Stomach (tissue), 4 donors: ENCODE data around the gene SERPINB7.

Experiments
- EP300 ChIP-seq: sonication (generic); formaldehyde crosslinking; IDR thresholded peaks from one replicate; pipeline ENCODE4 v1.6.1; 2017; ENCODE audit warnings: antibody characterized with exemption
- POLR2A ChIP-seq, 4 donors: fragments of 450-650 bp; IDR thresholded peaks; one replicate each; pipeline ENCODE4 v1.6.1; 2016; ENCODE audit warnings: antibody characterized with exemption in 4 of 4, control low read depth in 2 of 4, mild to moderate bottlenecking in 1 of 4, moderate library complexity in 1 of 4
- POLR2AphosphoS5 ChIP-seq, 3 donors: sonication (generic); formaldehyde crosslinking; IDR thresholded peaks; one replicate each; pipeline ENCODE4 v1.6.1; 2016; ENCODE audit warnings: antibody characterized with exemption in 3 of 3
- TF ChIP-seq, protein P1 (sequence below), 7 experiments: fragments of 450-650 bp in 4 of 7; fragments of 200-600 bp in 3 of 7; sonication (generic) in 3 of 7; IDR thresholded peaks; one replicate each; pipeline ENCODE4 v1.5.1; 2016 to 2019; ENCODE audit warnings: antibody characterized with exemption in 7 of 7, control low read depth in 2 of 7, mild to moderate bottlenecking in 1 of 7

DNA sequence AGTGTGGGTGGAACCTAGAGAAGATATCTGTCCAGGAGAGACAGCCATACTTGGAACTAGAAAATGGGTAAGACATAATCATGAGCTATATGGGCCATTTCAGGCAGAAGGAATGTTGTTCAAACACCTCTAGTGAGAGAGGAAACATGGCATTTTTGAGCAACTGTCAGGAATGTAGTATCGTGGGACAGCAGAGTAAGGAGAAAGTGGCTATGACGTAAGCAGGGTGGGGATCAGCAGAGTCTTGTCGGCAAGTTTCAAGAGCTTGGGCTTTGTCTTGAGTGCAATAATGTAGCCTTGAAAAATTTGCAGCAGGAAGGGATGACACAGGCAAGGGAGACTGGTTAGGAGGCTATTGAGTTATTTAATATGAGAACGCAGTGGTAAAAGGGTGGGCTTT lies 20.4 kb downstream of the SERPINB7 start:
- TF ChIP-seq, protein P1, sequence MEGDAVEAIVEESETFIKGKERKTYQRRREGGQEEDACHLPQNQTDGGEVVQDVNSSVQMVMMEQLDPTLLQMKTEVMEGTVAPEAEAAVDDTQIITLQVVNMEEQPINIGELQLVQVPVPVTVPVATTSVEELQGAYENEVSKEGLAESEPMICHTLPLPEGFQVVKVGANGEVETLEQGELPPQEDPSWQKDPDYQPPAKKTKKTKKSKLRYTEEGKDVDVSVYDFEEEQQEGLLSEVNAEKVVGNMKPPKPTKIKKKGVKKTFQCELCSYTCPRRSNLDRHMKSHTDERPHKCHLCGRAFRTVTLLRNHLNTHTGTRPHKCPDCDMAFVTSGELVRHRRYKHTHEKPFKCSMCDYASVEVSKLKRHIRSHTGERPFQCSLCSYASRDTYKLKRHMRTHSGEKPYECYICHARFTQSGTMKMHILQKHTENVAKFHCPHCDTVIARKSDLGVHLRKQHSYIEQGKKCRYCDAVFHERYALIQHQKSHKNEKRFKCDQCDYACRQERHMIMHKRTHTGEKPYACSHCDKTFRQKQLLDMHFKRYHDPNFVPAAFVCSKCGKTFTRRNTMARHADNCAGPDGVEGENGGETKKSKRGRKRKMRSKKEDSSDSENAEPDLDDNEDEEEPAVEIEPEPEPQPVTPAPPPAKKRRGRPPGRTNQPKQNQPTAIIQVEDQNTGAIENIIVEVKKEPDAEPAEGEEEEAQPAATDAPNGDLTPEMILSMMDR (IDR thresholded peaks at IDR 0.05), result no peak
- TF ChIP-seq POLR2A (IDR thresholded peaks at IDR 0.05) (no peak), POLR2AphosphoS5 (IDR thresholded peaks at IDR 0.05) (no peak), EP300 (no peak)
